ENCODE results near the gene PDCD1LG2.
"Not testable (repeated sequence)": the region's sequence is repeated elsewhere in the genome, so short reads cannot be mapped to it uniquely, and the experiment has no call there.

Gene PDCD1LG2

DNA sequence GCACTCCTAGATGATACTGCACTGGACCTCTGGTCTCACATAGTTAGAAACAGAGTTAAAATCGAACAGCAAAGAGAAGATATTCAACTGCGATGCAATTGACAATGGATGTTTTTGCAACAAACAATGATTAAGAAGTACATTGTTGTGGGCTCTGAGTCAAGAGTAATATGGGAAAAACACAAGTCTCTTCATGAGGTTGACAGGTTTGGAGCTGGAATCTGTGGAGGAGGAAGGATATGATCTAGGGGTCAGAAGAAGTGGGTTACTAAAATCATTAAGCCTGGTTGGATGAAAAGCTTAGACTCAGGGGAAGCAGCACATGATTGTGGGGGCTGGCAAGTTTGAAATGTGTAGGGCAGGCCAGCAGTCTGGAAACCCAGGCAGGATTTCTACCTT is 53.1 kb downstream of the PDCD1LG2 start:
- DNase-seq (ENCODE audit: low read depth in 3 of 3, low spot score in 1 of 3), result no peak

- DNase-seq (ENCODE audit: low read depth in 3 of 3, low spot score in 1 of 3), result no peak
These were observed 53.6 kb downstream of the PDCD1LG2 start for GRCh38 chr9:5563886-5564285.

GRCh38 chr9:5566054-5566618 is 55.8 kb downstream of the PDCD1LG2 start:
- no peak for DNase-seq (ENCODE audit: low read depth in 3 of 3, low spot score in 1 of 3)

- no peak for DNase-seq (ENCODE audit: low read depth in 3 of 3, low spot score in 1 of 3)
These were observed 58.5 kb downstream of the PDCD1LG2 start for GRCh38 chr9:5568868-5569267.

GRCh38 chr9:5569409-5569808 is 59.1 kb downstream of the PDCD1LG2 start:
- no peak for DNase-seq (ENCODE audit: low read depth in 3 of 3, low spot score in 1 of 3)

DNA sequence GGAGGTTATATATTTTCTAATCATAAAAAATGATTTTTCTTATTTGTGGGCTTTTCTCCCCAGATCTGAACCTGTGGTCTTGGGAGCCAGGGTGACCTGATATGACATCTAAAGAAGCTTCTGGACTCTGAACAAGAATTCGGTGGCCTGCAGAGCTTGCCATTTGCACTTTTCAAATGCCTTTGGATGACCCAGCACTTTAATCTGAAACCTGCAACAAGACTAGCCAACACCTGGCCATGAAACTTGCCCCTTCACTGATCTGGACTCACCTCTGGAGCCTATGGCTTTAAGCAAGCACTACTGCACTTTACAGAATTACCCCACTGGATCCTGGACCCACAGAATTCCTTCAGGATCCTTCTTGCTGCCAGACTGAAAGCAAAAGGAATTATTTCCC is 59.6 kb downstream of the PDCD1LG2 start:
- DNase-seq (ENCODE audit: low read depth in 3 of 3, low spot score in 1 of 3), result no peak

- no peak for DNase-seq (ENCODE audit: low read depth in 3 of 3, low spot score in 1 of 3)
These were observed 61.4 kb downstream of the PDCD1LG2 start for GRCh38 chr9:5571629-5572232.

DNA sequence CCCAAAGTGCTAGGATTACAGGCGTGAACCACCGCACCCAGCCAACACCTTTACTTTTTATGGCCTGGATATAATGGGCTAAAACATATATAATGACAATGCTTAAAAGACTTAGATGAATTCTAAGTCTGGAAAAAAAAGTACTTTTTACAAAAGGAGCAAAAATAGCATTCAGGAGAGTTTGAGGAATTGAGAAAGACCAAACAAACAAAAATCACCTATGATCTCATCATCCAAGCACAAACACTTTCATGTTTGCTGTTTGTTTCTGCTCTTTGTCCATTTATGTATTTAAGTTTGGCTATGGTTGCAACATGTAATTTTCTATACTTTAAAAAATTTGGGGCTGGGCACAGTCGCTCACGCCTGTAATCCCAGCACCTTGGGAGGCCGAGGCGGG is 63.8 kb downstream of the PDCD1LG2 start:
- no peak for DNase-seq (ENCODE audit: low read depth in 3 of 3, low spot score in 1 of 3)

DNA sequence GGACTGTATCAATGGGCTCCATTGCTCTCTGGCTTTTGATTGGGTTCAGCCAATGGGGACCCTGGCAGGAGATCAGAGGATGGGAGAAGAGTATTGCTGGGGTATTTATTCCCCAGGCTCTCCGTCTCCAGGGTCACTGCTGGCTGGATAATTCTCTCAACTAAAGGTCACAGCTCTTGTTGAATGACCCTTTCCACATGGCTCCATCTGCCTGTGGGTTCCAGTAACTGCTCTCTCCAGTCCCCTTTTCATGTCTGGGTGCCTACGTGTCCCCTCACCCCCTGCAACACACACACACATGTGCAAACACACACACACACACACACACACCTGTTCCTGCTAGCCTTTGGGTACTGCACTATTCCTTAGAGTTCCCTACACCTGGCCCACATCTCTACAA is 64.7 kb downstream of the PDCD1LG2 start:
- DNase-seq (ENCODE audit: low read depth in 3 of 3, low spot score in 1 of 3), result no peak

GRCh38 chr9:5577225-5577624 is 66.9 kb downstream of the PDCD1LG2 start:
- DNase-seq (ENCODE audit: low read depth in 3 of 3, low spot score in 1 of 3), result no peak

DNA sequence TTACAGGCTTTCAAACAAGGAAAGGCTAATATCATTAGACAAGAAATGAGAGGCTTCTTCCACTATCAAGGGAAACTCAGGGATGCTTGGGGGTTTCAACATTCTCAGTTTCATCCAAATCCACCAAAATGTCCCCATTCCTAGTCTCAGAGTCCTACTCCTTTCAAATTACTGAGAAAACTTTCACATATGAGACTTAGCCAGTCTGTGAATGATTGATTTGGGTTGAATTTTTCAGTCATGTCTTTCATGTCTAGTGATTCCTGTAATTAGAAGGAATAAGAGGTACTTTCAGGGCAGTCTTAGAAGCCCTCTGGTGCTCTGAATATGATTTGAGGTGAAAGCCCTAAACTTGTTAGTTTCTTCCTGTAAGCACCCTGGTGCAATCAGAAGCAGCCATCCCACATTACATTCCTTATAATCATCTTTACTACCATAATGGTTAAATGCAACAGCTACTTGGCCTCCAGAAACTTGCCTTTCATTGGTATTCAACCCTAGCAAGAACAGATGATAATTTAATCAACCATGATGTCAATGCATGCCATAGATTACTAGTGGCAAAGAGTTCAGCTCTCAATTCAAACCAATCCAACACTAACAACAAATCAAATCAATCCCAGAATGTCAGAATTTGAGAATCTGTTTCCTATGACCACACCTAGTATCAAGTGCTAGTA is 67.8 kb downstream of the PDCD1LG2 start:
- DNase-seq (ENCODE audit: low read depth in 3 of 3, low spot score in 1 of 3), result no peak

GRCh38 chr9:5578698-5579085 is 68.4 kb downstream of the PDCD1LG2 start:
- DNase-seq (ENCODE audit: low read depth in 3 of 3, low spot score in 1 of 3), result no peak

DNA sequence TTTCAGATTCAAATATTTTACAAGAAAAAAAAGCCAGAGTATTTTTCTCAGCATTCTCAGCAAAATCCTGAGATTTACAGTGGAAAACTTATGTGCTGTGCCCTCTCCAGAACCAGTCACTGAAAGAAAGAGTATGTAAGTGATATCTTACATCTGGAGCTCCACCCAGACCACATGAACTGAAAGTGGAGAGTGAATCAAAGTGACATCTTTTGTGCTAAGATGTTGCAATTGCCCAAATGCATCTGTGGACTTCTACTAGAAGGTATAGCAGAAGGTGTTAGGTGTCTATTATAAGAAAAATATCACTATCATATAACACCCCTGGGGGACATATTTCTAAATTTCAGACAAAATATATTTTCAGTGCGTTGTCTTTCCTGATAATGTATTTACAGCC is 69.5 kb downstream of the PDCD1LG2 start:
- no peak for DNase-seq (ENCODE audit: low read depth in 3 of 3, low spot score in 1 of 3)

GRCh38 chr9:5580650-5581049 is 70.3 kb downstream of the PDCD1LG2 start:
- DNase-seq (ENCODE audit: low read depth in 3 of 3, low spot score in 1 of 3), result no peak

DNA sequence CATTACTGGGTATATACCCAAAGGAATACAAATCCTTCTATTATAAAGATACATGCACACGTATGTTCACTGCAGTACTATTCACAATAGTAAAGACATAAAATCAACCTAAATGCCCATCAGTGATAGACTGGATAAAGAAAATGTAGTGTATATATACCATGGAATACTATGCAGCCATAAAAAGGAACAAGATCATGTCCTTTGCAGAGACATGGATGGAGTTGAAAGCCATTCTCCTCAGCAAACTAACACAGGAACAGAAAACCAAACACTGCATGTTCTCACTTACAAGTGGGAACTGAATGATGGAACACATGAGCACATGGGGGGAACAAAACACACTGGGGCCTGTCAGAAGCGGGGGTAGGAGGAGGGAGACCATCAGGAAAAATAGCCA is 71.4 kb downstream of the PDCD1LG2 start:
- DNase-seq (ENCODE audit: low read depth in 3 of 3, low spot score in 1 of 3), result not testable (repeated sequence)

- no peak for DNase-seq (ENCODE audit: low read depth in 3 of 3, low spot score in 1 of 3)
These were observed 72.5 kb downstream of the PDCD1LG2 start for GRCh38 chr9:5582835-5583195.

DNA sequence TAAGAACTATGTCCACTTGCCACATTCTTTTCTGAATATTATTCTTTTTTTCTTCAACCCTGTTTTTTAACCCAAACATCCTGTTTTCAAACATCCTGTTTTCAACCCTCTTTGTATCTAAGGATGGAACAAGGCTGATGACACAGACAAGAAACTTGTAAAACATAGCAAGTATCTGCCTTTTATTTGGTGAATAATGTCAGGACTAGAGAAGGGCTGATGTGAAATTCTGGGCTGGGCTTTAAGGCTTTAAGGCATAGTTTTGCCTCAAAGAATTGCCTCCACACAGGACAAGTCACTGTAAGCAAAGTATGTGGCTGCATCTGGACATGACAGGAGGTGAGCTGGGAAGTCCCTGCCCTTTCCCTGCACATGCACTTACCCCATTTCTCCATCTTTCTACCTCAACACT is 76.1 kb downstream of the PDCD1LG2 start:
- DNase-seq (ENCODE audit: low read depth in 3 of 3, low spot score in 1 of 3), result no peak

- no peak for DNase-seq (ENCODE audit: low read depth in 3 of 3, low spot score in 1 of 3)
These were observed 76.7 kb downstream of the PDCD1LG2 start for GRCh38 chr9:5587024-5587423.

GRCh38 chr9:5592231-5592630 is 81.9 kb downstream of the PDCD1LG2 start:
- no peak for DNase-seq (ENCODE audit: low read depth in 3 of 3, low spot score in 1 of 3)

GRCh38 chr9:5592904-5593303 is 82.6 kb downstream of the PDCD1LG2 start:
- no peak for DNase-seq (ENCODE audit: low read depth in 3 of 3, low spot score in 1 of 3)

GRCh38 chr9:5593904-5594303 is 83.6 kb downstream of the PDCD1LG2 start:
- no peak for DNase-seq (ENCODE audit: low read depth in 3 of 3, low spot score in 1 of 3)

DNA sequence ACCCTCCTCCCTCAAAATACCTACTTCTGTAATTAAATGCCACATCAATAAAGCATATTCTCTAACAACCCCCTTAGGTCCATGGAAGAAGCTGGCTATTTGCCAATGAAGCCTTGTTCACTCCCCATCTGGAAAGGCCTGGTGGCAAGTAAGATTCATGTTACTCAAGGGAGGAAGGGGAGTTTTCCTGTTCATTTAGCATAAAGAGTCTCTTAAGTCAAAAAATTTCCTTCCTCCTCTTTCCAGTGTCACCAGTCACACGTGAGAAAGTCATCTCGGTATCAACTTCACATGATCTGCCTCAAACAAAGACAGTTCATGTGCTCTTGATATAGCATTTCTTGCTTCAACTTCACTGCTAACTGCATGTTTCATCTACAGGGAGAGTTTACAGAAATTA is 85.8 kb downstream of the PDCD1LG2 start:
- no peak for DNase-seq (ENCODE audit: low read depth in 3 of 3, low spot score in 1 of 3)

Measured in stimulated activated CD4-positive, alpha-beta T cell treated with anti-CD3 and anti-CD28 coated beads, TNF-alpha, amount 100 ng/mL, for 1 hour (primary cell).